ENCODE data around the gene ZMYND15.

The ZMYND15 gene

GRCh38 chr17:4710693-4711634, 28.7 kb upstream of the ZMYND15 start:
- ATAC-seq: peak; percentile 3; the same call in 1 of the 3 replicates
- no peak for TF ChIP-seq OSR1 (CRISPR knock-in tag; IDR thresholded peaks at IDR 0.05)
- no peak for TF ChIP-seq CREB5 (CRISPR knock-in tag; IDR thresholded peaks at IDR 0.05; ENCODE audit: low read depth)
- TF ChIP-seq ISL1 (CRISPR knock-in tag; IDR thresholded peaks at IDR 0.05): no peak
- TF ChIP-seq POU6F1 (CRISPR knock-in tag; IDR thresholded peaks at IDR 0.05; ENCODE audit: borderline replicate concordance, low read depth): no peak
- TF ChIP-seq ZFP30 (CRISPR knock-in tag; IDR thresholded peaks at IDR 0.05): no peak
- TF ChIP-seq ESRRG (CRISPR knock-in tag; IDR thresholded peaks at IDR 0.05): no peak
- TF ChIP-seq ZC3H10 (CRISPR knock-in tag; IDR thresholded peaks at IDR 0.05): no peak

GRCh38 chr17:4711661-4712181, 27.9 kb upstream of the ZMYND15 start:
- TF ChIP-seq ZFP30 (CRISPR knock-in tag; IDR thresholded peaks at IDR 0.05) (no peak), ZNF8 (CRISPR knock-in tag; IDR thresholded peaks at IDR 0.05) (no peak), ZC3H10 (CRISPR knock-in tag; IDR thresholded peaks at IDR 0.05) (no peak), BACH2 (CRISPR knock-in tag; IDR thresholded peaks at IDR 0.05; ENCODE audit: borderline replicate concordance) (no peak), ZNF565 (CRISPR knock-in tag; conservative IDR thresholded peaks at IDR 0.05; ENCODE audit: low read depth) (no peak), POU6F1 (CRISPR knock-in tag; IDR thresholded peaks at IDR 0.05; ENCODE audit: borderline replicate concordance, low read depth) (no peak), CREB5 (CRISPR knock-in tag; IDR thresholded peaks at IDR 0.05; ENCODE audit: low read depth) (no peak), ARNTL (CRISPR knock-in tag; IDR thresholded peaks at IDR 0.05; ENCODE audit: borderline replicate concordance, low read depth) (no peak), TCF4 (CRISPR knock-in tag; IDR thresholded peaks at IDR 0.05; ENCODE audit: borderline replicate concordance) (no peak), TOX (CRISPR knock-in tag; IDR thresholded peaks at IDR 0.05; ENCODE audit: borderline replicate concordance) (no peak), CSDC2 (CRISPR knock-in tag; IDR thresholded peaks at IDR 0.05) (no peak), PPARA (CRISPR knock-in tag; IDR thresholded peaks at IDR 0.05; ENCODE audit: borderline replicate concordance) (no peak), ISL1 (CRISPR knock-in tag; IDR thresholded peaks at IDR 0.05) (no peak), ESRRG (CRISPR knock-in tag; IDR thresholded peaks at IDR 0.05) (no peak), SNAI2 (CRISPR knock-in tag; IDR thresholded peaks at IDR 0.05) (no peak), PATZ1 (CRISPR knock-in tag; IDR thresholded peaks at IDR 0.05; ENCODE audit: borderline replicate concordance) (no peak), OSR1 (CRISPR knock-in tag; IDR thresholded peaks at IDR 0.05) (no peak)
- ATAC-seq: no peak

- ATAC-seq: no peak
- TF ChIP-seq PATZ1 (CRISPR knock-in tag; IDR thresholded peaks at IDR 0.05; ENCODE audit: borderline replicate concordance) (no peak), PPARA (CRISPR knock-in tag; IDR thresholded peaks at IDR 0.05; ENCODE audit: borderline replicate concordance) (no peak), ESRRG (CRISPR knock-in tag; IDR thresholded peaks at IDR 0.05) (no peak), CSRNP3 (CRISPR knock-in tag; IDR thresholded peaks at IDR 0.05) (no peak), CREB5 (CRISPR knock-in tag; IDR thresholded peaks at IDR 0.05; ENCODE audit: low read depth) (no peak), TOX (CRISPR knock-in tag; IDR thresholded peaks at IDR 0.05; ENCODE audit: borderline replicate concordance) (no peak)
Observed at GRCh38 chr17:4712526-4712925, 27.1 kb upstream of the ZMYND15 start.

Data from SK-N-SH treated with all-trans-retinoic acid at 6 μM for 48 hours (cell line).